ENCODE measurements around the gene VCAM1.
"Not testable (repeated sequence)": the region's sequence is repeated elsewhere in the genome, so short reads cannot be mapped to it uniquely, and the experiment has no call there.

VCAM1 gene

GRCh38 chr1:100774370-100774769 lies 54.8 kb downstream of the VCAM1 start:
- no peak for DNase-seq

- DNase-seq = no peak
These were observed 55.9 kb downstream of the VCAM1 start for GRCh38 chr1:100775483-100775882.

- no peak for DNase-seq
These were observed 59.2 kb downstream of the VCAM1 start for GRCh38 chr1:100778748-100779147.

GRCh38 chr1:100780814-100781213 lies 61.3 kb downstream of the VCAM1 start:
- no peak for DNase-seq

GRCh38 chr1:100781728-100782127 lies 62.2 kb downstream of the VCAM1 start:
- DNase-seq = not testable (repeated sequence)

GRCh38 chr1:100782473-100783039 lies 63.0 kb downstream of the VCAM1 start:
- no peak for DNase-seq

GRCh38 chr1:100785470-100786052 lies 66.0 kb downstream of the VCAM1 start:
- no peak for DNase-seq

GRCh38 chr1:100786870-100787269 lies 67.3 kb downstream of the VCAM1 start:
- DNase-seq = no peak
